Sciatic nerve (tissue), 2 donors: ENCODE data around the gene TMEM163. TPM values are rescaled to one million over a fixed set of nuclear protein-coding genes. Genes with fewer than 3 reads are reported as not detected.
A peak's percentile ranks its signal among the peaks of the same experiment; 100 is the strongest.
"Not testable (repeated sequence)": the region's sequence is repeated elsewhere in the genome, so short reads cannot be mapped to it uniquely, and the experiment has no call there.

Experiments
- ATAC-seq: fragments of 200-7000 bp; cut with Tn5 transposase; one replicate; pipeline ENCODE4 v1.9.1; 2020; ENCODE audit warnings: mild to moderate bottlenecking, moderate library complexity
- DNase-seq: peaks from one replicate; pipeline ENCODE4 v3.0.0-alpha.2; 2020; ENCODE audit warnings: low spot score
- intact Hi-C: fragments of 100-400 bp; cut with DNase I; formaldehyde crosslinking; loops from one replicate; pipeline ENCODE4 v1.14.2; 2022
- total RNA-seq: library from RNA; stranded (reverse); fragmentation: NEBNext Ultra II Directional; extraction: Animal tissue kit (Norgen Biotek cat#: 25700); gene quantifications from one replicate; pipeline ENCODE4 v1.2.1, GENCODE V29; 2021
- donor health status: DM: no; HTN: no; CAD: no.
- donor health status: DM: no; HTN: no; CAD: no.

The TMEM163 gene
- total RNA-seq, 1 donor from 2014 or later = 0.45 TPM

- ATAC-seq (no peak), DNase-seq (no peak)
- intact Hi-C loops = no loop called here
These were observed 146.3 kb downstream of the TMEM163 start for GRCh38 chr2:134572314-134573084.

GRCh38 chr2:134570676-134571075, 148.1 kb downstream of the TMEM163 start:
- no peak for ATAC-seq
- intact Hi-C loops = no loop called here
- no peak for DNase-seq

- intact Hi-C loops = no loop called here
These were observed 150.4 kb downstream of the TMEM163 start for GRCh38 chr2:134568413-134568812.

GRCh38 chr2:134567666-134568065, 151.1 kb downstream of the TMEM163 start:
- intact Hi-C loops = no loop called here
- ATAC-seq (no peak), DNase-seq (no peak)

More at GRCh38 chr2:134568413-134568812, 150.4 kb downstream of the TMEM163 start:
- ATAC-seq = no peak
- DNase-seq = no peak

- ATAC-seq, intact Hi-C loops, DNase-seq: not testable (repeated sequence)
These were observed 153.8 kb downstream of the TMEM163 start for GRCh38 chr2:134564955-134565354.

- no peak for ATAC-seq
- intact Hi-C loops = no loop called here
- no peak for DNase-seq
These were observed 154.3 kb downstream of the TMEM163 start for GRCh38 chr2:134564549-134564948.

- intact Hi-C loops = no loop called here
- DNase-seq (no peak), ATAC-seq (no peak)
These were observed 160.5 kb downstream of the TMEM163 start for GRCh38 chr2:134558208-134558830.

- ATAC-seq (no peak), DNase-seq (no peak)
- intact Hi-C loops = no loop called here
These were observed 163.4 kb downstream of the TMEM163 start for GRCh38 chr2:134555411-134555810.

GRCh38 chr2:134553657-134554056, 165.1 kb downstream of the TMEM163 start:
- no peak for ATAC-seq
- DNase-seq = no peak
- intact Hi-C loops = no loop called here

- DNase-seq (no peak), ATAC-seq (no peak)
- intact Hi-C loops = no loop called here
These were observed 168.1 kb downstream of the TMEM163 start for GRCh38 chr2:134550566-134551164.

GRCh38 chr2:134549104-134549503, 169.7 kb downstream of the TMEM163 start:
- intact Hi-C loops = no loop called here
- ATAC-seq (peak; percentile 84), DNase-seq (no peak)

GRCh38 chr2:134540990-134541389, 177.8 kb downstream of the TMEM163 start:
- DNase-seq (no peak), ATAC-seq (no peak)
- intact Hi-C loops = no loop called here

- ATAC-seq (no peak), DNase-seq (no peak)
- intact Hi-C loops = no loop called here
These were observed 178.8 kb downstream of the TMEM163 start for GRCh38 chr2:134539981-134540380.

- intact Hi-C loops = no loop called here
- ATAC-seq (no peak), DNase-seq (no peak)
These were observed 181.1 kb downstream of the TMEM163 start for GRCh38 chr2:134537702-134538101.

GRCh38 chr2:134537121-134537520, 181.7 kb downstream of the TMEM163 start:
- DNase-seq (no peak), ATAC-seq (no peak)
- intact Hi-C loops = no loop called here

- intact Hi-C loops = no loop called here
- DNase-seq (no peak), ATAC-seq (no peak)
These were observed 182.5 kb downstream of the TMEM163 start for GRCh38 chr2:134536296-134536695.

GRCh38 chr2:134532537-134532936, 186.3 kb downstream of the TMEM163 start:
- no peak for ATAC-seq
- intact Hi-C loops = no loop called here
- no peak for DNase-seq

GRCh38 chr2:134527381-134527780, 191.4 kb downstream of the TMEM163 start:
- ATAC-seq (no peak), DNase-seq (no peak)
- intact Hi-C loops = no loop called here

GRCh38 chr2:134522496-134523455, 196.0 kb downstream of the TMEM163 start:
- no peak for ATAC-seq
- no peak for DNase-seq
- intact Hi-C loops = no loop called here
